ENCODE results near the gene SOAT2. TPM values are rescaled to one million over a fixed set of nuclear protein-coding genes. Genes with fewer than 3 reads are reported as not detected.

Gene SOAT2
- total RNA-seq: 0.74 TPM

- intact Hi-C loops (cut with DNase I): no loop called here
- Histone ChIP-seq H3K36me3 (peaks cover 0 to 14% of the 10 kb centered on the region in 2 donors), H3K4me3 (no peak within 1 kb of the TSS), H3K4me1 (peaks cover 35% of the 10 kb centered on the region), H3K9me3 (no peaks in the 10 kb centered on the region), H3K27me3 (no peaks in the 10 kb centered on the region), H3K27ac (no peak within 1 kb of the TSS)
- TF ChIP-seq, protein P1, sequence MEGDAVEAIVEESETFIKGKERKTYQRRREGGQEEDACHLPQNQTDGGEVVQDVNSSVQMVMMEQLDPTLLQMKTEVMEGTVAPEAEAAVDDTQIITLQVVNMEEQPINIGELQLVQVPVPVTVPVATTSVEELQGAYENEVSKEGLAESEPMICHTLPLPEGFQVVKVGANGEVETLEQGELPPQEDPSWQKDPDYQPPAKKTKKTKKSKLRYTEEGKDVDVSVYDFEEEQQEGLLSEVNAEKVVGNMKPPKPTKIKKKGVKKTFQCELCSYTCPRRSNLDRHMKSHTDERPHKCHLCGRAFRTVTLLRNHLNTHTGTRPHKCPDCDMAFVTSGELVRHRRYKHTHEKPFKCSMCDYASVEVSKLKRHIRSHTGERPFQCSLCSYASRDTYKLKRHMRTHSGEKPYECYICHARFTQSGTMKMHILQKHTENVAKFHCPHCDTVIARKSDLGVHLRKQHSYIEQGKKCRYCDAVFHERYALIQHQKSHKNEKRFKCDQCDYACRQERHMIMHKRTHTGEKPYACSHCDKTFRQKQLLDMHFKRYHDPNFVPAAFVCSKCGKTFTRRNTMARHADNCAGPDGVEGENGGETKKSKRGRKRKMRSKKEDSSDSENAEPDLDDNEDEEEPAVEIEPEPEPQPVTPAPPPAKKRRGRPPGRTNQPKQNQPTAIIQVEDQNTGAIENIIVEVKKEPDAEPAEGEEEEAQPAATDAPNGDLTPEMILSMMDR (IDR thresholded peaks at IDR 0.05): no peak
- no peak for TF ChIP-seq POLR2A (IDR thresholded peaks at IDR 0.05)
- TF ChIP-seq POLR2AphosphoS5 (IDR thresholded peaks at IDR 0.05; ENCODE audit: insufficient read depth in 1 of 2, low read depth in 1 of 2): no peak
- DNase-seq (ENCODE audit: extremely low spot score in 2 of 2): no peak
Measured at GRCh38 chr12:53102883-53103807, at the start of gene SOAT2. Gene SOAT2, plus strand, starts transcription at chr12:53103486. Its CDS starts 92 bp downstream, at chr12:53103578.

- TF ChIP-seq POLR2A (IDR thresholded peaks at IDR 0.05) (peak in 1 of 2 donors; percentile 66), POLR2AphosphoS5 (IDR thresholded peaks at IDR 0.05; ENCODE audit: insufficient read depth in 1 of 2, low read depth in 1 of 2) (peak; percentile 45 to 95)
- TF ChIP-seq, protein P1 (IDR thresholded peaks at IDR 0.05): no peak
- H3K36me3 ChIP-seq: peaks cover 0 to 28% of the 10 kb centered on the region in 2 donors
- H3K27ac ChIP-seq: peak overlapping the region; percentile 96
- no peaks in the 10 kb centered on the region for H3K27me3 ChIP-seq
- peaks cover 65% of the 10 kb centered on the region for H3K4me1 ChIP-seq
- H3K9me3 ChIP-seq: no peaks in the 10 kb centered on the region
- H3K4me3 ChIP-seq: peak overlapping the region; percentile 73 to 86
- intact Hi-C loops (cut with DNase I): no loop called here
- no peak for DNase-seq (ENCODE audit: extremely low spot score in 2 of 2)
Measured at GRCh38 chr12:53054112-53054878, 49.0 kb upstream of the SOAT2 start.

GRCh38 chr12:53055471-53056266 is 47.6 kb upstream of the SOAT2 start:
- H3K27ac ChIP-seq: peak overlapping the region; percentile 96
- peaks cover 0 to 42% of the 10 kb centered on the region in 2 donors for H3K36me3 ChIP-seq
- H3K27me3 ChIP-seq: no peaks in the 10 kb centered on the region
- H3K4me3 ChIP-seq: no peak overlapping the region
- intact Hi-C loops (cut with DNase I): no loop called here
- no peak for DNase-seq (ENCODE audit: extremely low spot score in 2 of 2)
- TF ChIP-seq POLR2AphosphoS5 (IDR thresholded peaks at IDR 0.05; ENCODE audit: insufficient read depth in 1 of 2, low read depth in 1 of 2) (no peak), POLR2A (IDR thresholded peaks at IDR 0.05) (no peak)
- TF ChIP-seq, protein P1 (IDR thresholded peaks at IDR 0.05): no peak
- H3K4me1 ChIP-seq: peaks cover 71% of the 10 kb centered on the region
- H3K9me3 ChIP-seq: no peaks in the 10 kb centered on the region

DNA sequence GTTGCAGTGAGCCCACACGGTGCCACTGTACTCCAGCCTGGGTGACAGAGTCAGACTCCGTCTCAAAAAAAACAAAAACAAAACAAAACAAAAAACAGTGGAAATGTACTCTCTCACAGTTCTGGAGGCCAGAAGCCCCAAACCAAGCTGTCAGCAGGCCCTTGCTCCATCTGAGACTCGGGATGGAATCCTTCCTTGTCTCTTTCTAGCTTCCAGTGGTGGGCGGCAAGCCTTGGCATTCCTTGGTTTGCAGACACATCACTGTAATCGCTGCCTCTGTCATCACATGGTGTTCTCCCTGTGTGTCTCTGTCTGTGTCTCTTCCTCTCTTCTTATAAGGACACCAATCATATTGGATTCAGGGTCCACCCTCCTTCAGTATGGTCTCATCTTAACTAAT is 47.0 kb upstream of the SOAT2 start:
- no peaks in the 10 kb centered on the region for H3K9me3 ChIP-seq
- peak overlapping the region; percentile 96 for H3K27ac ChIP-seq
- H3K36me3 ChIP-seq: peaks cover 0 to 48% of the 10 kb centered on the region in 2 donors
- intact Hi-C loops (cut with DNase I): no loop called here
- H3K4me1 ChIP-seq: peaks cover 71% of the 10 kb centered on the region
- DNase-seq (ENCODE audit: extremely low spot score in 2 of 2): no peak
- no peak overlapping the region for H3K4me3 ChIP-seq
- TF ChIP-seq, protein P1 (IDR thresholded peaks at IDR 0.05): no peak
- TF ChIP-seq POLR2AphosphoS5 (IDR thresholded peaks at IDR 0.05; ENCODE audit: insufficient read depth in 1 of 2, low read depth in 1 of 2) (no peak), POLR2A (IDR thresholded peaks at IDR 0.05) (no peak)
- H3K27me3 ChIP-seq: no peaks in the 10 kb centered on the region
